H4 (cell line): ENCODE measurements around the gene CRBN. TPM values are rescaled to one million over a fixed set of nuclear protein-coding genes. Genes with fewer than 3 reads are reported as not detected.

Experiments
- DNase-seq: peaks from one replicate; pipeline ENCODE4 v3.0.0-alpha.2; 2015; ENCODE audit warnings: low spot score
- total RNA-seq: library from RNA; depleted of rRNA; stranded (reverse); fragments of >200 nt; shearing (Covaris generic); gene quantifications from 2 replicates; pipeline ENCODE4 v1.2.3, GENCODE V29; 2014; rRNA removed

The CRBN gene
- total RNA-seq, 1 experiment from 2014 or later = 97.3 TPM

DNA sequence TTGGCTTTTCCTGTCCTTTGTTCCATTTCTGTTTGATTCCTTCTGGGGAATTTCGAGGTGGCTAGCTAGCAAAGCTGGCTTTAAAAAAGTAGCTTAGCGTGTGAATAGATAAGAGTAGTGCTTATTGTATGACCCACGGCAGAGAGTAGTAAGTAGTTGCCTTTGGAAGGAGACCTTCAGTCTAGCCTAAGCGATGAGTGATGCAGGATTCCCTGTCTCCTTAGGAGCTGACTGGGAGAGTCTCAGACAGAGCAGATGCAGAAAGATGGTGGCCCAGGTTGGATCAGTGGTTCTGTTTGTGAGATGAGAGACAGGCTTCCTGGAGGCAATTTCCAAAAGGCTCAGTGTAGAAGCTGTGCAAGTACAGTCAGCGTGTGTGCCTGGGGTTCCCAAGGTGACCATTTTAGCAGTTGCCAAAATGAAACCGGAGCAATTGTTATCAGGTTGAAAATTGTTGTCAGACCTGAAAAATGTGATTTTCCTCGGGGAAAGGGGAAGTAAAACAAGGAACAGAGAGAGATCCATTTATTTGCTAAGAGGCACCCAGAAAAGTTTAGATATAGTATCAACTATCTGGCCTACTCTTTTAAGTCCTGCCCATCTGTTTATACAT is 68.6 kb downstream of the CRBN start:
- DNase-seq = no peak

DNA sequence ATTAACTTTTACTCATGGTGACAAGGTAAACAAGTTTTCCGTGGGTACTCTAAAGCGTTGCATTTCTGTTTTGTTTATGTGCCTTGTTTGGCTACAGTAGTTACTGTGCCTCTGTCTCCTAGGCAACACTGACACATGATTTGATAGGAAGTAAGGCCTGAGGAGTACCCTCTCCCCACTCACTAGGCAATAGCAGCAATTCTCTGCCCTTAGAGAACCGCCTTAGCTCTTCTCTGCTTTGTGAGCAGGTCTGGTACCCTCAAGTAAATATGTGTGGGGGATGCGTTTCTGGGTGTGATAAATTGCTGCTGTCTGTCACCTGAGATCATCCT is 69.2 kb downstream of the CRBN start, which contains the start of gene IL5RA:
Gene IL5RA (minus strand): TSS at position 76 of the 332 bp plus-strand sequence. CDS start 5,390 bp downstream, outside the sequence.
- DNase-seq = peak; percentile 44

DNA sequence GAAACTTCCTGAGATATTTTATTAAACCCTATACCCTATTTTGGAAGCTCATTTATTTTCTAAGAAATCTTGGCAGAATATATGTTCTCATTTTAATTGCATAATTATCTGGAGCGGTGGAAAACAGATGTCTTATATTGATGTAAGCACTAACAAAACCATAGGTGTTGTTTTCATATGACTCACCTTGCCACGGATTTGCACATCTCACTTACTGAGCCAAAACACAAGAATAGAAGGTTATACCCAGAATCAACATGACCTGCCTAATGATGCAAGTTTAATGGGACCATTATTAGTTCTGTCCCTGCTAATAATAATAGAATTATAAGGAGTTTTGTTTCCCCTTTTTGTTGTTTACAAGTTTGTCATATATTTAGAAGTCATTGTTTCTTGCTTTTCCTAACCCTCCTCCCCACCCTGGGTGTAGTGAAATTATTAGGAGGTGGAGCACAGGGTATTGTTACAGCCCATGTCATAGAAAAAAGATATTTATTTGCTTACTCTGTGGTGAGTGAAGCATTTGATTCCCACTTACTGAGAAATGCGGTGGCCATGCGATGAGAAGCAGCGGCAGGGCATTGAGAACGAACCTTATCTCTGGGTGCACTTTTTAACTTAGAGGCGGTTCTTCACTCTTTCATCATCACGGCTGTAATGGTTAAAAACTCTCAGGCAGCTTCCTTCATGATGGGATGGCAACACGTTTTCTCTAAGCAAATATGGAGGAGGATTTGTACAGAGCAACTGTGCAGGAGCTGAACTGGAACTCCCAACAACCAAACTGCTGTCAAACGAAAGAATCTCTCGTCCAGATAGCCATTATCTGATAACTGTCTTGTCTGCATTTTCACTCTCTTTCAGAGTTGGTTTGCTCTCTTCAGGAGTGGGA is 69.8 kb downstream of the CRBN start:
- DNase-seq = no peak

DNA sequence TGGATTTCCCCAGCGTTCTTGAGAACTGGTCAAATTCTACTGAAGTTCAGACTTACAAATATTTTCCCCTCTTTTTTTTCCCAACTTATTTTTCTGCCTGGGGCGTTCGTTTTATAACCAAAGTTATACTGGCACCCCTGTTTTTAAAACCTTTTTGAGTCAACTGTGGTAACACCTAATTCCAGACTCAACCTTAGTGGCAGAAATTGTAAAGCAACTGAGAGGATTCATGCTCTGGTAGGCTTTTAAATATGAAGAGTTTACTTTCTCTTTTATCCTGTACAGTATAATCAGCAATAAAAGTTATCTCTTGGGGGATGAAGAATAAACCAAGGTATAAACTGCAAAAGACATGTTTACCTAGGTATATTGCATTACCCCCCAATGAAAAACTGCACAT is 71.6 kb downstream of the CRBN start:
- DNase-seq = no peak

DNA sequence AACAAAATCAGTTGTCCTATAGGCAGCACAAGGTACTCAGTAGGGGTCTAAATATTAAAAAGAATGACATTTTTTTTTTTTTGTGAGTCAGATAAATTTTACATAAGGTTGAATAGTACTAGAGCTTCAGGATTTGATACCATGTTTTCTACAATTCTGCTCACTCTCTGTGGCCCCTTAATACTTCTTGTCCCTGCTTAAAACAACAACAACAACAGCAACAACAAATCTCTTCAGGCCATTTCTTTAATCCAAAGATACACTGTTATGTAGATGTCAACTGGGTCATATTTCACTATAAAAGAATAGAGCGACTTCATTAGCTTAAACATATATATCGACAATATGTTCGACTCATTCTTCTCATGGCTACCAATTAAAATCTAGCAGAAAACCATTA is 72.3 kb downstream of the CRBN start:
- DNase-seq = no peak

DNA sequence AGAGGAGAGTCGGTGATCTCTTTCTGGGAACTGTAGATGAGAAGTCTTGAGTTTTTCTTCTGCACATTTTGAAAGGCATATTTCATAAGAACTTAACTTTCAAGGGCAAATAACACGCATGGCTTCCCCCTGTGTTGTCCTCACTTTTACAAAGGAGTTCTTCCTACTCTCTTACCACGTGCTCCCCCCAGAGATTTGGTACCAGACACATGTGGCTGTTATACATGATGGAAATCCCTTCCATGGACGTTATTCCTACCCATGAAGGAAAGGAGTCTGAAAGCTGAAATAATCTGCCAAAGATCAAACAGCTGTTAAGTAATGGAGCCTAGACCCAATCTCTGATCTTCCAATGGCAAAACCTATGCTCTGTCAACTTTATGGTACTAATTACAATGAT is 73.7 kb downstream of the CRBN start:
- DNase-seq = no peak

DNA sequence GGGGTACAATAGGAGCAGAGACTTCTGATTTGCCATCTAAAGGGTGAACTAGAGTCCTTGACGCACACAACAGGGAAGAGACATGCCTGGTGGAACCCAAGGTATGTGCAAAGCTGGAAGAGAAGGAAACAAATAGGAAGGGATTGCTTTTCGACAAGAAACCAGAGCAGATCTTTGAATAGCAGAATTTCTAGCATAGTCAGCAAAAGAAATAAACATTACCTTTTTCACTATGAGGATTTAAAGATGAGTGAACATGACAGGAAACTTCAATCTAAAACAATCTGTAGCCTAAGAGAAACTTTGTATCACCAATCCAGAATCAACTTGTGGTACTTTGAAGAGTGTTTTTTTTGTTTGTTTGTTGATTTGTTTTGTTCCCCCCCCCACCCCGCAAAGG is 74.2 kb downstream of the CRBN start:
- no peak for DNase-seq

DNA sequence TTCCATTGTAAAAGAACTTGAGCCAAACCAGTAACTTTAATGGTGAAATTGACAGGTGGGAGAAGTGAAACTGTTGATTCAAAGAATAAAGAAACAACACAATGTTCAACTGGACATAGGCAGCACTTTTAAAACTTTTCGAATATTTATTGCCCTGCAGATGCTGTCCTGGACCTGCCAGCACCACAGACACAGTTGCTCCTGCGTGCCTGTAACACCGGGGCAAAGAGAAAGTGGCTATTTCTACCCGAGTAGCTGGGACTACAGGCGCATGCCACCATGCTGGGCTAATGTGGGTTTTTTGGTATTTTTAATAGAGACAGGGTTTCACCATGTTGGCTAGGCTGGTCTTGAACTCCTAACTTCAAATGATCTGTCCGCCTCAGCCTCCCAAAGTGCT is 76.7 kb downstream of the CRBN start:
- no peak for DNase-seq

DNA sequence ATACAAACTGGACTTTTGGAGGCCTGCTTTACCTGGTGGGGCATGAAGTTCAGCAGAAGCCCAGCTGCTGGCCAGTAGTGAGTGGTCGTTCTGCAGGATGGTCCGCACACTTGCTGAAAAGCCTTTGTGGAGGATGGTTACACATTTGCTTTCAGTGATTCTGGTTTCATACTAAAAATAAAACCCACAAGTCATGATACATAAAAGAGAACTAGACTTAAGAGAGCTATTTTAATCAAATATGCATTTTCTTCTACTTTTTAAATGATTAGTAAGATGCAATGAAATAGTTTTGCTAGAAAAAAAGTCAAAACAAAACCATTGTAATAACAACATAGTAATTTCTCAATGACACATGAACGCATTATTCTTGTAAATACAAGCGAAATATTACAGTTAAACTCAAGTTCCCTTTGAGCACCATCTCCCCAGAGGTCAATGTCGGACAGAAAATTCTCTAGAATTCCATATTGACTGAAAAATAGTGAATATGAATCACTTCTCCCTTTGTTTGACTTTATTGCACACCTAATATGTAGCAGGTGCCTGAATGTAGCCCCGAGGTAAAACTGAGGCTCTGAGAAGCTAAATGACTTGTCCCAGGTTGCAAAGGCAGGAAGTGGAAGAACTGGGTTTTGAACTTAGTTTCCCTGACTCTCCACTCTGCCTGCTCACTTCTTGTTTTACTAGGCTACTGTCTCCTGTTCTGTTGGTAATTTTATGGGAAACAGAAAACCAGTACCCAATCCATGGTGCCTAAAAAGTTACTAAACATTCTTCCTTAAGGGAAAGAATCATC is 77.6 kb downstream of the CRBN start:
- no peak for DNase-seq

Other genes starting within 250 kb of the CRBN start
- gene IL5RA, start 69.3 kb downstream of the CRBN start, total RNA-seq = 0.10 TPM in 1 of 2 replicates, not detected in the other
- gene TRNT1, start 52.8 kb downstream of the CRBN start, total RNA-seq = 16.9 and 23.6 TPM in 2 replicates